Tibial artery (tissue), 4 donors: Measurements from ENCODE around the gene ARHGEF7.
"Not testable (repeated sequence)": the region's sequence is repeated elsewhere in the genome, so short reads cannot be mapped to it uniquely, and the experiment has no call there.

ENCODE experiments used
- DNase-seq, 2 donors: peaks; one replicate each; pipeline ENCODE4 v3.0.0-alpha.2; 2019
- H3K27ac ChIP-seq, 2 donors: fragments of 200-600 bp; sonication (generic) in 1 of 2; 1 replicate in 1 of 2; 2 replicates in 1 of 2; pipeline ENCODE4 v1.5.1; 2018 to 2019; ENCODE audit warnings: mild to moderate bottlenecking in 1 of 2
- H3K27me3 ChIP-seq, 2 donors: fragments of 200-600 bp; sonication (generic) in 1 of 2; one replicate each; pipeline versions ENCODE4 v1.5.1 to v1.6.0; 2016 to 2019
- H3K36me3 ChIP-seq, 3 donors: fragments of 200-600 bp; sonication (generic) in 2 of 3; one replicate each; pipeline ENCODE4 v1.5.1; 2016 to 2019; ENCODE audit warnings: mild to moderate bottlenecking in 2 of 3
- H3K4me1 ChIP-seq, 4 donors: fragments of 200-600 bp; sonication (generic) in 2 of 4; 1 replicate in 3 of 4; 2 replicates in 1 of 4; pipeline ENCODE4 v1.5.1; 2016 to 2019
- H3K4me3 ChIP-seq, 2 donors: fragments of 200-600 bp; sonication (generic) in 1 of 2; 1 replicate in 1 of 2; 2 replicates in 1 of 2; pipeline ENCODE4 v1.5.1; 2018 to 2019; ENCODE audit warnings: mild to moderate bottlenecking in 2 of 2
- H3K9me3 ChIP-seq, 3 donors: fragments of 200-600 bp; sonication (generic) in 1 of 3; one replicate each; pipeline ENCODE4 v1.5.1; 2016 to 2019
- intact Hi-C: fragments of 100-400 bp; cut with DNase I; formaldehyde crosslinking; loops from one replicate; pipeline ENCODE4 v1.15.0; 2023; ENCODE audit warnings: low total_unique reads
- TF ChIP-seq, protein P1 (sequence below), 2 experiments: fragments of 200-600 bp in 1 of 2; fragments of 450-650 bp in 1 of 2; IDR thresholded peaks; one replicate each; pipeline ENCODE4 v1.5.1; 2017 to 2019; ENCODE audit warnings: antibody characterized with exemption in 2 of 2, mild to moderate bottlenecking in 1 of 2, moderate library complexity in 1 of 2

Gene ARHGEF7

DNA sequence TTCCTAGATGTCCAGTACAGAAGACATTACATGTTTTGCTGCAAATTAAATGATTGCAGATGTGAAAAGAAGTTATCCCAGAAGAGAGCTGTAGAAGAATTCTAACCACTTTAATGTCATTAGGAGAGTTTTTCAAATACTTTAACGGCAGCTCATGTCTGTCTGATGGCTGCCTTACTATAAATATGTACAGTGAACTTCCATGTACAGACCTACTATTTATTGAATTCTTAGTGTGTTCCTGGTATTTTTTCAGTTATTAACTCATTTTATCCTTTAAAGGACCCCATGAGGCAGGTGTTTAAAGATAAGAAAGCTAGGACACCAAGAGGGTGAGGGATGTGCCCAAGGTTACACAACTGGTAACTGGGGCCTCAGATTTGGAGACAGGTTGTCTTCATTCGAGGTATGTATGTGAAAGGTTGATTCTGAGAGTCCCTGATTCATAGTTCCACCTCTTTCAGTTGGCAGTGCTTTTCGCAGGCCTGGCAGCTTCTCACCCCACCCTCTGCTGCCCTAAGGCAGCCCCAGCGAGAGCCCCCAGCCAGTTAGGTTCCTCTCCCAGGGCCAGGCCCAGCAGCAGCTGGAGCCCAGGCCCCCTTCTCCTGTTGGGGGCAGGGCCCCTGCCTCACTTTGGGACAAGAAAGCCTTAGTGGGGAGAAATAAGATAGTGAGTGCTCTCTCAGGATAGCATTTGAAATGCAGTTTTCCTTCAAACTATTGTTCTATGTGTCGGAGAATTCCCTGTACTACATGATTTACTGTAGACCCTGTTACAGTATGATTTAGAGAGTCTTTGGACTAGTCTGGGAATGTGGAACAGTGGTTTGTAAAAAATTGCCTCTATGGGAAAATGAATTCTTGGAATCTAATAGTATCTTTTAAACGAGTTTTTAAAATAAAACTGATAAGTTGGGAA, 137.6 kb downstream of the ARHGEF7 start:
- H3K27ac ChIP-seq, result peak overlapping the region; percentile 18 to 48
- no peaks in the 10 kb centered on the region for H3K9me3 ChIP-seq
- intact Hi-C loops, result no loop called here
- peaks cover 0 to 47% (median 32%) of the 10 kb centered on the region in 4 donors for H3K4me1 ChIP-seq
- TF ChIP-seq, protein P1, sequence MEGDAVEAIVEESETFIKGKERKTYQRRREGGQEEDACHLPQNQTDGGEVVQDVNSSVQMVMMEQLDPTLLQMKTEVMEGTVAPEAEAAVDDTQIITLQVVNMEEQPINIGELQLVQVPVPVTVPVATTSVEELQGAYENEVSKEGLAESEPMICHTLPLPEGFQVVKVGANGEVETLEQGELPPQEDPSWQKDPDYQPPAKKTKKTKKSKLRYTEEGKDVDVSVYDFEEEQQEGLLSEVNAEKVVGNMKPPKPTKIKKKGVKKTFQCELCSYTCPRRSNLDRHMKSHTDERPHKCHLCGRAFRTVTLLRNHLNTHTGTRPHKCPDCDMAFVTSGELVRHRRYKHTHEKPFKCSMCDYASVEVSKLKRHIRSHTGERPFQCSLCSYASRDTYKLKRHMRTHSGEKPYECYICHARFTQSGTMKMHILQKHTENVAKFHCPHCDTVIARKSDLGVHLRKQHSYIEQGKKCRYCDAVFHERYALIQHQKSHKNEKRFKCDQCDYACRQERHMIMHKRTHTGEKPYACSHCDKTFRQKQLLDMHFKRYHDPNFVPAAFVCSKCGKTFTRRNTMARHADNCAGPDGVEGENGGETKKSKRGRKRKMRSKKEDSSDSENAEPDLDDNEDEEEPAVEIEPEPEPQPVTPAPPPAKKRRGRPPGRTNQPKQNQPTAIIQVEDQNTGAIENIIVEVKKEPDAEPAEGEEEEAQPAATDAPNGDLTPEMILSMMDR (IDR thresholded peaks at IDR 0.05), result no peak
- DNase-seq, result no peak
- H3K36me3 ChIP-seq, result peaks cover 5 to 36% (median 33%) of the 10 kb centered on the region in 3 donors
- H3K27me3 ChIP-seq, result no peaks in the 10 kb centered on the region
- no peak overlapping the region for H3K4me3 ChIP-seq

GRCh38 chr13:111253365-111253872, 138.3 kb downstream of the ARHGEF7 start:
- H3K27ac ChIP-seq, result peak overlapping the region; percentile 11 to 22
- no peaks in the 10 kb centered on the region for H3K27me3 ChIP-seq
- no peak for DNase-seq
- no peaks in the 10 kb centered on the region for H3K9me3 ChIP-seq
- H3K4me1 ChIP-seq, result peaks cover 0 to 40% (median 26%) of the 10 kb centered on the region in 4 donors
- TF ChIP-seq, protein P1 (IDR thresholded peaks at IDR 0.05), result no peak
- intact Hi-C loops, result no loop called here
- peaks cover 13 to 43% (median 36%) of the 10 kb centered on the region in 3 donors for H3K36me3 ChIP-seq
- no peak overlapping the region for H3K4me3 ChIP-seq

- intact Hi-C loops, result no loop called here
- H3K27me3 ChIP-seq, result no peaks in the 10 kb centered on the region
- H3K36me3 ChIP-seq, result peaks cover 20 to 51% (median 39%) of the 10 kb centered on the region in 3 donors
- H3K9me3 ChIP-seq, result no peaks in the 10 kb centered on the region
- H3K4me3 ChIP-seq, result no peak overlapping the region
- H3K4me1 ChIP-seq, result peaks cover 0 to 24% (median 18%) of the 10 kb centered on the region in 4 donors
- H3K27ac ChIP-seq, result no peak overlapping the region
- TF ChIP-seq, protein P1 (IDR thresholded peaks at IDR 0.05), result no peak
- DNase-seq, result no peak
These were observed 140.2 kb downstream of the ARHGEF7 start for GRCh38 chr13:111255228-111255790.

GRCh38 chr13:111256458-111256857, 141.3 kb downstream of the ARHGEF7 start:
- H3K9me3 ChIP-seq, result no peaks in the 10 kb centered on the region
- intact Hi-C loops, result no loop called here
- no peaks in the 10 kb centered on the region for H3K27me3 ChIP-seq
- peaks cover 20 to 41% (median 35%) of the 10 kb centered on the region in 3 donors for H3K36me3 ChIP-seq
- no peak overlapping the region for H3K27ac ChIP-seq
- DNase-seq, result no peak
- TF ChIP-seq, protein P1 (IDR thresholded peaks at IDR 0.05), result no peak
- H3K4me1 ChIP-seq, result peaks cover 0 to 24% (median 18%) of the 10 kb centered on the region in 4 donors
- no peak overlapping the region for H3K4me3 ChIP-seq

GRCh38 chr13:111256946-111257345, 141.8 kb downstream of the ARHGEF7 start:
- TF ChIP-seq, protein P1 (IDR thresholded peaks at IDR 0.05), result no peak

GRCh38 chr13:111257899-111258298, 142.8 kb downstream of the ARHGEF7 start:
- H3K27me3 ChIP-seq, H3K9me3 ChIP-seq, H3K27ac ChIP-seq, H3K4me3 ChIP-seq, DNase-seq, intact Hi-C loops: not testable (repeated sequence)
- Histone ChIP-seq H3K36me3 (peaks cover 15 to 35% (median 33%) of the 10 kb centered on the region in 3 donors), H3K4me1 (peaks cover 0 to 11% (median 9%) of the 10 kb centered on the region in 4 donors)

More at GRCh38 chr13:111256946-111257345, 141.8 kb downstream of the ARHGEF7 start:
- intact Hi-C loops, result no loop called here
- no peak overlapping the region for H3K27ac ChIP-seq
- no peak for DNase-seq
- no peak overlapping the region for H3K4me3 ChIP-seq
- no peaks in the 10 kb centered on the region for H3K27me3 ChIP-seq
- peaks cover 0 to 20% (median 18%) of the 10 kb centered on the region in 4 donors for H3K4me1 ChIP-seq
- H3K36me3 ChIP-seq, result peaks cover 15 to 36% (median 35%) of the 10 kb centered on the region in 3 donors
- no peaks in the 10 kb centered on the region for H3K9me3 ChIP-seq
